Panc1 (cell line): Measurements from ENCODE around the gene CPNE4. TPM values are rescaled to one million over a fixed set of nuclear protein-coding genes. Genes with fewer than 3 reads are reported as not detected.

Experiments used
- ATAC-seq: fragments of 200-7000 bp; cut with Tn5 transposase; 2 replicates; pipeline ENCODE4 v1.9.1; 2020; ENCODE audit warnings: mild to moderate bottlenecking, moderate library complexity
- BruUV-seq: library from RNA; stranded (reverse); fragments of 400-500 nt; replicated peaks from 2 replicates; lab custom pipeline; 2021; lab: Mats Ljungman, UMichigan
- CTCF ChIA-PET: fragments of 300-600 bp; sonication (Branson Sonifier 250); formaldehyde crosslinking; loops from one replicate; lab custom pipeline; 2022; ENCODE audit warnings: antibody characterized with exemption; lab: Charles Lee
- POLR2A ChIA-PET: fragments of 300-600 bp; sonication (Branson Sonifier 250); formaldehyde crosslinking; loops from one replicate; lab custom pipeline; 2022; ENCODE audit warnings: antibody characterized with exemption; lab: Charles Lee
- DNase-seq: peaks from one replicate; pipeline ENCODE4 v3.0.0-alpha.2; 2010; ENCODE audit warnings: low read depth, low spot score
- H3K27ac ChIP-seq: 2 replicates; pipeline ENCODE4 v1.5.1; 2011; ENCODE audit warnings: mild to moderate bottlenecking, low read length, inconsistent platforms
- H3K27me3 ChIP-seq: fragments of 200-500 bp; sonication (Bioruptor generic); 2 replicates; pipeline ENCODE4 v1.6.0; 2014; ENCODE audit warnings: low read length, inconsistent platforms; ENCODE audit not compliant: control insufficient read depth, insufficient read depth
- H3K36me3 ChIP-seq: fragments of 200-500 bp; sonication (Bioruptor generic); 2 replicates; pipeline ENCODE4 v1.5.1; 2014; ENCODE audit warnings: inconsistent platforms, mild to moderate bottlenecking, low read length, moderate library complexity; ENCODE audit not compliant: control insufficient read depth, insufficient read depth
- H3K4me1 ChIP-seq: 2 replicates; pipeline ENCODE4 v1.5.1; 2011; ENCODE audit warnings: inconsistent platforms, mild to moderate bottlenecking, low read length, moderate library complexity; ENCODE audit not compliant: control insufficient read depth, insufficient read depth
- H3K4me3 ChIP-seq, 2 experiments: 2 replicates each; pipeline ENCODE4 v1.5.1; 2011 to 2012; ENCODE audit warnings: low read depth in 2 of 2, low read length in 2 of 2, mild to moderate bottlenecking in 2 of 2, inconsistent platforms in 1 of 2, moderate library complexity in 1 of 2
- H3K9me3 ChIP-seq: fragments of 200-500 bp; sonication (Bioruptor generic); 2 replicates; pipeline ENCODE4 v1.5.1; 2014; ENCODE audit warnings: low read depth, mild to moderate bottlenecking, inconsistent platforms, low read length, moderate library complexity; ENCODE audit not compliant: control insufficient read depth, insufficient read depth
- CTCF ChIP-seq: fragments of 450-650 bp; IDR thresholded peaks from 2 replicates; pipeline ENCODE4 v1.5.1; 2017; ENCODE audit warnings: mild to moderate bottlenecking
- POLR2AphosphoS5 ChIP-seq: IDR thresholded peaks from 2 replicates; pipeline ENCODE4 v1.6.1; 2012; ENCODE audit warnings: mild to moderate bottlenecking, low read depth, low read length, moderate library complexity
- REST ChIP-seq, 2 experiments: IDR thresholded peaks; 2 replicates each; pipeline ENCODE4 v1.6.1; 2011 to 2012; ENCODE audit warnings: low read depth in 2 of 2, control low read depth in 1 of 2, low read length in 1 of 2, mild to moderate bottlenecking in 1 of 2, moderate library complexity in 1 of 2; ENCODE audit not compliant: insufficient read depth in 1 of 2
- SIN3A ChIP-seq: IDR thresholded peaks from 2 replicates; pipeline ENCODE4 v1.6.1; 2012; ENCODE audit warnings: low read depth, mild to moderate bottlenecking, low read length, moderate library complexity, borderline replicate concordance; ENCODE audit not compliant: insufficient read depth
- TCF7L2 ChIP-seq: IDR thresholded peaks from 2 replicates; pipeline ENCODE4 v1.6.1; 2011; ENCODE audit warnings: mild to moderate bottlenecking, low read depth, low read length, inconsistent platforms
- in situ Hi-C: cut with HindIII; loops from 2 replicates; pipeline ENCODE4 v1.10.0; 2016; ENCODE audit warnings: low sequenced_read_pairs, low pct_unique_long_range_greater_than_20kb
- intact Hi-C: fragments of 100-400 bp; cut with micrococcal nuclease; formaldehyde crosslinking; loops from one replicate; pipeline ENCODE4 v1.10.0; 2022; ENCODE audit not compliant: unreplicated experiment
- total RNA-seq: library from RNA; stranded (reverse); gene quantifications from one replicate; pipeline ENCODE4 v1.2.1, GENCODE V29; 2021; ENCODE audit not compliant: unreplicated experiment

Gene CPNE4
- total RNA-seq, 1 experiment from 2014 or later: not detected

- no TSS peak for BruUV-seq
- in situ Hi-C loops: no loop called here
- CTCF ChIA-PET: no interaction called here
These were observed 237.0 kb downstream of the CPNE4 start for GRCh38 chr3:131797776-131798175.

GRCh38 chr3:131796558-131797198 lies 238.1 kb downstream of the CPNE4 start:
- Histone ChIP-seq H3K9me3 (no peaks in the 10 kb centered on the region), H3K27me3 (0 out of 2 replicates have a peak, but pooled peaks cover 3% of the 10 kb centered on the region), H3K4me3 (no peak overlapping the region), H3K4me1 (no peaks in the 10 kb centered on the region), H3K27ac (no peak overlapping the region), H3K36me3 (no peaks in the 10 kb centered on the region)
- ChIA-PET POLR2A (interaction anchor here (0.6 kb wide), 1 partner anchor 437 kb away, joined by 3 read pairs; no protein-coding TSS in a partner anchor), CTCF (interaction anchor here (0.7 kb wide), 1 partner anchor 20 kb away, joined by 3 read pairs; no protein-coding TSS in a partner anchor)
- intact Hi-C loops: loop anchor here (10.0 kb wide), 1 partner anchor 388 kb away; no protein-coding TSS in a partner anchor
- in situ Hi-C loops: no loop called here
- ATAC-seq (no peak), DNase-seq (no peak)
- no TSS peak for BruUV-seq
- no peak for TF ChIP-seq POLR2AphosphoS5
- no peak for TF ChIP-seq TCF7L2
- no peak for TF ChIP-seq CTCF
- TF ChIP-seq REST (IDR thresholded peaks at IDR 0.05; ENCODE audit: insufficient read depth in 1 of 2, low read depth in 2 of 2, low read length in 1 of 2): no peak
- TF ChIP-seq SIN3A: no peak

More at GRCh38 chr3:131797776-131798175, 237.0 kb downstream of the CPNE4 start:
- H3K36me3 ChIP-seq: no peaks in the 10 kb centered on the region
- H3K4me1 ChIP-seq: no peaks in the 10 kb centered on the region
- intact Hi-C loops: loop anchor here (10.0 kb wide), 1 partner anchor 387 kb away; no protein-coding TSS in a partner anchor
- 0 out of 2 replicates have a peak, but pooled peaks cover 3% of the 10 kb centered on the region for H3K27me3 ChIP-seq
- no peaks in the 10 kb centered on the region for H3K9me3 ChIP-seq
- POLR2A ChIA-PET: no interaction called here
- no peak for TF ChIP-seq CTCF
- TF ChIP-seq TCF7L2: no peak
- no peak for TF ChIP-seq POLR2AphosphoS5
- TF ChIP-seq REST (IDR thresholded peaks at IDR 0.05; ENCODE audit: insufficient read depth in 1 of 2, low read depth in 2 of 2, low read length in 1 of 2): no peak
- TF ChIP-seq SIN3A: no peak
- H3K27ac ChIP-seq: no peak overlapping the region
- no peak overlapping the region for H3K4me3 ChIP-seq
- ATAC-seq (no peak), DNase-seq (no peak)
